T-helper 17 cell (primary cell): ENCODE data around the gene NUMB. TPM values are rescaled to one million over a fixed set of nuclear protein-coding genes. Genes with fewer than 3 reads are reported as not detected.

Experiments
- ATAC-seq: fragments of 150-1000 bp; cut with Tn5 transposase; 2 replicates; pipeline ENCODE4 v1.10.0; 2021; ENCODE audit warnings: mild to moderate bottlenecking, moderate library complexity
- DNase-seq, 3 donors: peaks; one replicate each; pipeline versions ENCODE4 v3.0.0 to v3.0.0-alpha.2; 2020 to 2021
- H3K9me3 ChIP-seq: one replicate; pipeline ENCODE4 v1.7.0; 2013; ENCODE audit warnings: low read length, mild to moderate bottlenecking; ENCODE audit not compliant: control insufficient read depth, poor library complexity, severe bottlenecking
- H3K27ac Mint-ChIP-seq: one replicate; pipeline ENCODE4 v1.8.0; 2022; ENCODE audit warnings: mild to moderate bottlenecking, moderate library complexity, mixed read lengths
- H3K27me3 Mint-ChIP-seq: one replicate; pipeline ENCODE4 v1.8.0; 2022; ENCODE audit warnings: mixed read lengths
- H3K36me3 Mint-ChIP-seq: one replicate; pipeline ENCODE4 v1.8.0; 2022; ENCODE audit warnings: low read depth, mixed read lengths
- H3K4me1 Mint-ChIP-seq: one replicate; pipeline ENCODE4 v1.8.0; 2022; ENCODE audit warnings: mild to moderate bottlenecking, mixed read lengths
- H3K4me3 Mint-ChIP-seq: one replicate; pipeline ENCODE4 v1.8.0; 2022; ENCODE audit warnings: mild to moderate bottlenecking, moderate library complexity, mixed read lengths
- total RNA-seq, 4 donors: library from RNA in 2 of 4; stranded (reverse) in 2 of 4; gene quantifications; one replicate each; pipeline ENCODE4 v1.2.3 and lab custom pipeline; 2022 to 2026

NUMB gene
- total RNA-seq, 2 donors from 2014 or later: 38.8 to 45.7 TPM

- ATAC-seq: no peak
- no peak overlapping the region for H3K27ac Mint-ChIP-seq
- DNase-seq: no peak
- H3K9me3 ChIP-seq: no peaks in the 10 kb centered on the region
- peaks cover 65% of the 10 kb centered on the region for H3K27me3 Mint-ChIP-seq
- H3K4me1 Mint-ChIP-seq: peaks cover 16% of the 10 kb centered on the region
- H3K36me3 Mint-ChIP-seq: peaks cover 8% of the 10 kb centered on the region
- peak overlapping the region; percentile 19 for H3K4me3 Mint-ChIP-seq
Observed at GRCh38 chr14:73234586-73235394, 223.6 kb downstream of the NUMB start.

GRCh38 chr14:73234029-73234428, 224.3 kb downstream of the NUMB start:
- peaks cover 58% of the 10 kb centered on the region for H3K27me3 Mint-ChIP-seq
- no peak for DNase-seq
- no peak for ATAC-seq
- H3K4me1 Mint-ChIP-seq: peaks cover 14% of the 10 kb centered on the region
- no peak overlapping the region for H3K27ac Mint-ChIP-seq
- no peaks in the 10 kb centered on the region for H3K9me3 ChIP-seq
- peaks cover 10% of the 10 kb centered on the region for H3K36me3 Mint-ChIP-seq
- no peak overlapping the region for H3K4me3 Mint-ChIP-seq

GRCh38 chr14:73233564-73233963, 224.8 kb downstream of the NUMB start:
- H3K27ac Mint-ChIP-seq: no peak overlapping the region
- peaks cover 14% of the 10 kb centered on the region for H3K4me1 Mint-ChIP-seq
- DNase-seq: no peak
- H3K36me3 Mint-ChIP-seq: peaks cover 10% of the 10 kb centered on the region
- no peaks in the 10 kb centered on the region for H3K9me3 ChIP-seq
- no peak overlapping the region for H3K4me3 Mint-ChIP-seq
- ATAC-seq: no peak
- peaks cover 53% of the 10 kb centered on the region for H3K27me3 Mint-ChIP-seq

GRCh38 chr14:73232984-73233383, 225.4 kb downstream of the NUMB start:
- Mint-ChIP-seq H3K27ac (no peak overlapping the region), H3K4me1 (peaks cover 10% of the 10 kb centered on the region), H3K36me3 (peaks cover 12% of the 10 kb centered on the region), H3K27me3 (peaks cover 49% of the 10 kb centered on the region), H3K4me3 (no peak overlapping the region)
- H3K9me3 ChIP-seq: no peaks in the 10 kb centered on the region
- DNase-seq (no peak), ATAC-seq (no peak)

- H3K4me1 Mint-ChIP-seq: peaks cover 10% of the 10 kb centered on the region
- H3K9me3 ChIP-seq: no peaks in the 10 kb centered on the region
- no peak for ATAC-seq
- H3K4me3 Mint-ChIP-seq: no peak overlapping the region
- peaks cover 12% of the 10 kb centered on the region for H3K36me3 Mint-ChIP-seq
- H3K27ac Mint-ChIP-seq: no peak overlapping the region
- H3K27me3 Mint-ChIP-seq: peaks cover 48% of the 10 kb centered on the region
- no peak for DNase-seq
Observed at GRCh38 chr14:73231981-73232851, 226.1 kb downstream of the NUMB start.

- Mint-ChIP-seq H3K36me3 (peaks cover 6% of the 10 kb centered on the region), H3K27me3 (peaks cover 27% of the 10 kb centered on the region), H3K4me3 (no peak overlapping the region), H3K27ac (no peak overlapping the region), H3K4me1 (peaks cover 2% of the 10 kb centered on the region)
- DNase-seq (no peak), ATAC-seq (no peak)
- H3K9me3 ChIP-seq: no peaks in the 10 kb centered on the region
Observed at GRCh38 chr14:73230051-73230450, 228.3 kb downstream of the NUMB start.

GRCh38 chr14:73227812-73228781, 230.2 kb downstream of the NUMB start:
- H3K4me3 Mint-ChIP-seq: no peak overlapping the region
- H3K27ac Mint-ChIP-seq: no peak overlapping the region
- H3K4me1 Mint-ChIP-seq: peaks cover 4% of the 10 kb centered on the region
- DNase-seq (no peak), ATAC-seq (no peak)
- H3K36me3 Mint-ChIP-seq: peaks cover 6% of the 10 kb centered on the region
- H3K9me3 ChIP-seq: no peaks in the 10 kb centered on the region
- peaks cover 11% of the 10 kb centered on the region for H3K27me3 Mint-ChIP-seq

GRCh38 chr14:73225496-73225895, 232.8 kb downstream of the NUMB start:
- peaks cover 9% of the 10 kb centered on the region for H3K36me3 Mint-ChIP-seq
- H3K27ac Mint-ChIP-seq: no peak overlapping the region
- DNase-seq: no peak
- ATAC-seq: no peak
- H3K27me3 Mint-ChIP-seq: no peaks in the 10 kb centered on the region
- H3K9me3 ChIP-seq: no peaks in the 10 kb centered on the region
- H3K4me3 Mint-ChIP-seq: no peak overlapping the region
- peaks cover 10% of the 10 kb centered on the region for H3K4me1 Mint-ChIP-seq

Other genes starting within 250 kb of the NUMB start
- not detected for gene PAPLN, start 221.0 kb downstream of the NUMB start, total RNA-seq
- gene RIOX1, start 32.4 kb upstream of the NUMB start, total RNA-seq: 10 to 100 TPM; 25.1 to 31.7 TPM
- gene ACOT1, start 78.6 kb upstream of the NUMB start, total RNA-seq: 1 to 10 TPM; 2.2 to 3.6 TPM
- under 1 TPM in 1 of 2 donors, not detected in 1; 0.07 TPM for gene HEATR4, start 100.4 kb upstream of the NUMB start, total RNA-seq
- 10 to 100 TPM; 11.1 to 16.1 TPM for gene ACOT2, start 110.7 kb upstream of the NUMB start, total RNA-seq
- gene ACOT4, start 133.3 kb upstream of the NUMB start, total RNA-seq: 1 to 10 TPM in 1 of 2 donors, under 1 TPM in 1; 0.65 to 1.1 TPM
- gene ACOT6, start 154.0 kb upstream of the NUMB start, total RNA-seq: not detected
- gene DNAL1, start 186.4 kb upstream of the NUMB start, total RNA-seq: 1 to 10 TPM; 5.4 to 6.1 TPM